Neural cell (in vitro differentiated cells): ENCODE results near the gene STMP1. TPM values are rescaled to one million over a fixed set of nuclear protein-coding genes. Genes with fewer than 3 reads are reported as not detected.

Experiments
- H2AFZ ChIP-seq: fragments of 200-600, 300-800 bp; sonication (generic), shearing (Covaris generic); 2 replicates; pipeline ENCODE4 v1.6.0; 2014; ENCODE audit warnings: low read depth, mild to moderate bottlenecking, antibody characterized with exemption, low read length, moderate library complexity
- H3F3A ChIP-seq: fragments of 200-600 bp; shearing (Covaris generic); 2 replicates; pipeline ENCODE4 v1.6.1; 2016; ENCODE audit warnings: mild to moderate bottlenecking, moderate library complexity, mixed read lengths, antibody characterized with exemption, low read length; ENCODE audit not compliant: insufficient read depth, poor library complexity, severe bottlenecking
- H3K27ac ChIP-seq: fragments of 200-600, 300-800 bp; sonication (generic), shearing (Covaris generic); 2 replicates; pipeline ENCODE4 v1.5.1; 2014; ENCODE audit warnings: mild to moderate bottlenecking, low read length, moderate library complexity
- H3K27me3 ChIP-seq: fragments of 300-800, 200-600 bp; sonication (generic), shearing (Covaris generic); 2 replicates; pipeline ENCODE4 v1.6.0; 2014; ENCODE audit warnings: mild to moderate bottlenecking, low read depth, low read length, moderate library complexity; ENCODE audit not compliant: insufficient read depth
- H3K36me3 ChIP-seq: fragments of 300-800, 200-600 bp; sonication (generic), shearing (Covaris generic); 2 replicates; pipeline ENCODE4 v1.5.1; 2014; ENCODE audit warnings: mild to moderate bottlenecking, antibody characterized with exemption, low read length, moderate library complexity; ENCODE audit not compliant: insufficient read depth
- H3K4me2 ChIP-seq: fragments of 300-800, 200-600 bp; sonication (generic), shearing (Covaris generic); 2 replicates; pipeline ENCODE4 v1.6.0; 2014; ENCODE audit warnings: mild to moderate bottlenecking, low read length
- H3K4me3 ChIP-seq: fragments of 300-800, 200-600 bp; sonication (generic), shearing (Covaris generic); 2 replicates; pipeline ENCODE4 v1.5.1; 2014; ENCODE audit warnings: mild to moderate bottlenecking, low read length, moderate library complexity
- H3K79me2 ChIP-seq: fragments of 200-600 bp; shearing (Covaris generic); replicated peaks from 2 replicates; pipeline ENCODE4 v1.6.0; 2014; ENCODE audit warnings: mild to moderate bottlenecking, low read length, moderate library complexity; ENCODE audit not compliant: insufficient read depth
- H3K9ac ChIP-seq: fragments of 300-800, 200-600 bp; sonication (generic), shearing (Covaris generic); 2 replicates; pipeline ENCODE4 v1.6.1; 2016; ENCODE audit warnings: mild to moderate bottlenecking, low read length, mixed read lengths
- H3K9me2 ChIP-seq: fragments of 200-600 bp; shearing (Covaris generic); 2 replicates; pipeline ENCODE4 v1.6.1; 2016; ENCODE audit warnings: mild to moderate bottlenecking, low read length, mixed read lengths; ENCODE audit not compliant: insufficient read depth
- H3K9me3 ChIP-seq: fragments of 200-600, 300-800 bp; sonication (generic), shearing (Covaris generic); 2 replicates; pipeline ENCODE4 v1.6.1; 2016; ENCODE audit warnings: mild to moderate bottlenecking, mixed run types, low read length, moderate library complexity, mixed read lengths
- H4K20me1 ChIP-seq: fragments of 200-600 bp; shearing (Covaris generic); 2 replicates; pipeline ENCODE4 v1.6.1; 2016; ENCODE audit warnings: mild to moderate bottlenecking, mixed run types; ENCODE audit not compliant: insufficient read depth
- CTCF ChIP-seq: fragments of 450-650 bp; IDR thresholded peaks from 2 replicates; pipeline ENCODE4 v1.5.1; 2014; ENCODE audit warnings: antibody characterized with exemption, mild to moderate bottlenecking, moderate library complexity; ENCODE audit not compliant: poor library complexity, severe bottlenecking
- EP300 ChIP-seq: fragments of 450-650 bp; conservative IDR thresholded peaks from 2 replicates; pipeline ENCODE4 v1.6.1; 2014; ENCODE audit warnings: antibody characterized with exemption, mild to moderate bottlenecking, moderate library complexity; ENCODE audit not compliant: poor library complexity, severe bottlenecking
- EZH2 ChIP-seq: fragments of 200-600, 300-800 bp; shearing (Covaris generic), sonication (generic); IDR thresholded peaks from 2 replicates; pipeline ENCODE4 v1.6.1; 2014; ENCODE audit warnings: antibody characterized with exemption, low read length, borderline replicate concordance, mild to moderate bottlenecking; ENCODE audit not compliant: insufficient read depth, poor library complexity, severe bottlenecking
- MXI1 ChIP-seq: fragments of 450-650 bp; conservative IDR thresholded peaks from 2 replicates; pipeline ENCODE4 v1.6.1; 2014; ENCODE audit warnings: antibody characterized with exemption, mild to moderate bottlenecking; ENCODE audit not compliant: poor library complexity, severe bottlenecking
- POLR2AphosphoS5 ChIP-seq: IDR thresholded peaks from 2 replicates; pipeline ENCODE4 v1.6.1; 2012
- RAD21 ChIP-seq: fragments of 450-650 bp; conservative IDR thresholded peaks from 2 replicates; pipeline ENCODE4 v1.6.1; 2014; ENCODE audit warnings: antibody characterized with exemption, mild to moderate bottlenecking, moderate library complexity
- REST ChIP-seq: IDR thresholded peaks from 2 replicates; pipeline ENCODE4 v1.6.1; 2012; ENCODE audit warnings: borderline replicate concordance
- SMC3 ChIP-seq: fragments of 450-650 bp; conservative IDR thresholded peaks from 2 replicates; pipeline ENCODE4 v1.6.1; 2014; ENCODE audit warnings: antibody characterized with exemption, mild to moderate bottlenecking, moderate library complexity; ENCODE audit not compliant: poor library complexity
- TAF1 ChIP-seq: IDR thresholded peaks from 2 replicates; pipeline ENCODE4 v1.6.1; 2012; ENCODE audit warnings: low read depth
- polyA plus RNA-seq: library from polyadenylated mRNA; depleted of rRNA; stranded (reverse); fragments of >200 nt; gene quantifications from 2 replicates; pipeline ENCODE4 v1.2.3, GENCODE V29; 2014

STMP1 gene
- polyA plus RNA-seq, 1 donor from 2014 or later: 81.6 TPM

GRCh38 chr7:135706858-135707569, 44.7 kb downstream of the STMP1 start:
- H3K4me2 ChIP-seq: no peak overlapping the region
- no peak overlapping the region for H3K4me3 ChIP-seq
- H3K27ac ChIP-seq: no peak overlapping the region
- H3K36me3 ChIP-seq: no peaks in the 10 kb centered on the region
- H3K79me2 ChIP-seq: no peaks in the 10 kb centered on the region
- TF ChIP-seq REST (no peak), RAD21 (no peak), EZH2 (no peak), CTCF (no peak), SMC3 (no peak), POLR2AphosphoS5 (no peak), MXI1 (no peak), TAF1 (no peak), EP300 (no peak)
- H2AFZ ChIP-seq: no peak overlapping the region
- no peaks in the 10 kb centered on the region for H3K27me3 ChIP-seq
- H3K9me2 ChIP-seq: no peaks in the 10 kb centered on the region
- H3F3A ChIP-seq: no peaks in the 10 kb centered on the region
- H3K9ac ChIP-seq: no peak overlapping the region
- H4K20me1 ChIP-seq: no peaks in the 10 kb centered on the region
- H3K9me3 ChIP-seq: no peaks in the 10 kb centered on the region

GRCh38 chr7:135707570-135707966, 45.3 kb downstream of the STMP1 start:
- Histone ChIP-seq H2AFZ (no peak overlapping the region), H3K27me3 (no peaks in the 10 kb centered on the region), H3F3A (no peaks in the 10 kb centered on the region), H3K4me3 (no peak overlapping the region), H3K79me2 (no peaks in the 10 kb centered on the region), H3K9ac (no peak overlapping the region), H3K36me3 (no peaks in the 10 kb centered on the region), H4K20me1 (no peaks in the 10 kb centered on the region), H3K9me2 (no peaks in the 10 kb centered on the region), H3K9me3 (no peaks in the 10 kb centered on the region), H3K4me2 (no peak overlapping the region), H3K27ac (no peak overlapping the region)
- no peak for TF ChIP-seq SMC3
- no peak for TF ChIP-seq MXI1
- TF ChIP-seq POLR2AphosphoS5: no peak
- TF ChIP-seq EZH2: no peak
- no peak for TF ChIP-seq REST
- TF ChIP-seq RAD21: no peak
- TF ChIP-seq TAF1: no peak
- no peak for TF ChIP-seq EP300
- TF ChIP-seq CTCF: no peak
